Measurements from ENCODE around the gene GIPR. TPM values are rescaled to one million over a fixed set of nuclear protein-coding genes. Genes with fewer than 3 reads are reported as not detected.

GIPR gene
- total and polyA plus RNA-seq, 2 experiments from 2014 or later: 0.42 to 1.2 TPM

GRCh38 chr19:45637890-45638667 is 29.9 kb upstream of the GIPR start:
- Histone ChIP-seq H3F3A (replicated peaks; ENCODE audit: low read depth) (peaks cover 35% of the 10 kb centered on the region), H3K9me2 (ENCODE audit: insufficient read depth) (no peaks in the 10 kb centered on the region), H3K4me3 (peak overlapping the region; percentile 55), H3K4me1 (ENCODE audit: insufficient read depth) (peaks cover 30% of the 10 kb centered on the region), H3K36me3 (ENCODE audit: insufficient read depth) (no peaks in the 10 kb centered on the region), H3K4me2 (peak overlapping the region; percentile 86), H3K27me3 (ENCODE audit: insufficient read depth) (peaks cover 8% of the 10 kb centered on the region; the same call in 1 of the 2 replicates), H4K20me1 (replicated peaks; ENCODE audit: insufficient read depth) (no peaks in the 10 kb centered on the region), H2AFZ (peak overlapping the region; percentile 11; the same call in 1 of the 2 replicates), H3K79me2 (replicated peaks; ENCODE audit: insufficient read depth) (no peaks in the 10 kb centered on the region), H3K27ac (ENCODE audit: low read depth) (no peak overlapping the region)
- TF ChIP-seq ZNF462 (CRISPR knock-in tag; IDR thresholded peaks at IDR 0.05) (no peak), JUNB (IDR thresholded peaks at IDR 0.05; ENCODE audit: unreplicated experiment) (no peak), STAT1 (IDR thresholded peaks at IDR 0.05; ENCODE audit: unreplicated experiment) (no peak), EZH2phosphoT487 (IDR thresholded peaks at IDR 0.05; ENCODE audit: unreplicated experiment) (no peak), ZNF331 (CRISPR knock-in tag; IDR thresholded peaks at IDR 0.05; ENCODE audit: low read depth) (no peak), EZH2 (IDR thresholded peaks at IDR 0.05; ENCODE audit: low read depth, unreplicated experiment) (no peak), ZNF114 (CRISPR knock-in tag; IDR thresholded peaks at IDR 0.05) (no peak), ETS1 (IDR thresholded peaks at IDR 0.05) (no peak), POLR2AphosphoS5 (IDR thresholded peaks at IDR 0.05; ENCODE audit: low read depth) (no peak), CREB1 (CRISPR knock-in tag; IDR thresholded peaks at IDR 0.05; ENCODE audit: low read depth) (no peak), REST (IDR thresholded peaks at IDR 0.05; ENCODE audit: unreplicated experiment) (no peak)
- Mint-ChIP-seq H3K4me3 (peak overlapping the region; percentile 86), H3K27me3 (ENCODE audit: insufficient read depth, low read depth, poor library complexity) (peaks cover 33% of the 10 kb centered on the region), H3K27ac (no peak overlapping the region), H3K4me1 (peaks cover 26% of the 10 kb centered on the region), H3K9me3 (peaks cover 3% of the 10 kb centered on the region; the same call in 2 of the 3 replicates), H3K36me3 (ENCODE audit: low read depth) (no peaks in the 10 kb centered on the region)
- DNase-seq (ENCODE audit: low spot score) (peak; percentile 63), ATAC-seq (peak; percentile 1; the same call in 2 of the 3 replicates)

Measured in GM23338 (cell line).